ENCODE data around the gene AOAH.
"Not testable (repeated sequence)": the region's sequence is repeated elsewhere in the genome, so short reads cannot be mapped to it uniquely, and the experiment has no call there.

AOAH gene

GRCh38 chr7:36535866-36536664 lies 188.2 kb downstream of the AOAH start:
- DNase-seq, result no peak

GRCh38 chr7:36533717-36534116 lies 190.6 kb downstream of the AOAH start:
- DNase-seq, result no peak

- no peak for DNase-seq
Observed at GRCh38 chr7:36532981-36533499, 191.3 kb downstream of the AOAH start.

GRCh38 chr7:36531951-36532350 lies 192.3 kb downstream of the AOAH start:
- no peak for DNase-seq

GRCh38 chr7:36530456-36530855 lies 193.8 kb downstream of the AOAH start:
- no peak for DNase-seq

- no peak for DNase-seq
Observed at GRCh38 chr7:36527549-36527913, 196.8 kb downstream of the AOAH start.

- DNase-seq, result no peak
Observed at GRCh38 chr7:36526863-36527548, 197.3 kb downstream of the AOAH start.

- no peak for DNase-seq
Observed at GRCh38 chr7:36523371-36524101, 200.8 kb downstream of the AOAH start.

GRCh38 chr7:36522453-36523007 lies 201.8 kb downstream of the AOAH start:
- DNase-seq, result no peak

GRCh38 chr7:36521911-36522310 lies 202.4 kb downstream of the AOAH start:
- DNase-seq, result no peak

- no peak for DNase-seq
Observed at GRCh38 chr7:36521133-36521532, 203.2 kb downstream of the AOAH start.

- no peak for DNase-seq
Observed at GRCh38 chr7:36515847-36516246, 208.4 kb downstream of the AOAH start.

GRCh38 chr7:36514289-36515243 lies 209.7 kb downstream of the AOAH start:
- no peak for DNase-seq

- DNase-seq, result no peak
Observed at GRCh38 chr7:36513393-36513792, 210.9 kb downstream of the AOAH start.

- DNase-seq, result no peak
Observed at GRCh38 chr7:36512616-36513015, 211.7 kb downstream of the AOAH start.

GRCh38 chr7:36509962-36510361 lies 214.3 kb downstream of the AOAH start:
- no peak for DNase-seq

- no peak for DNase-seq
Observed at GRCh38 chr7:36507475-36508440, 216.5 kb downstream of the AOAH start.

GRCh38 chr7:36506820-36507219 lies 217.5 kb downstream of the AOAH start:
- no peak for DNase-seq

GRCh38 chr7:36506130-36506798 lies 218.0 kb downstream of the AOAH start:
- no peak for DNase-seq

- DNase-seq, result not testable (repeated sequence)
Observed at GRCh38 chr7:36504617-36505016, 219.7 kb downstream of the AOAH start.
